Spleen (tissue), 11 donors: Measurements from ENCODE around the gene SCGB1C1. TPM values are rescaled to one million over a fixed set of nuclear protein-coding genes. Genes with fewer than 3 reads are reported as not detected.
A peak's percentile ranks its signal among the peaks of the same experiment; 100 is the strongest.
"Not testable (repeated sequence)": the region's sequence is repeated elsewhere in the genome, so short reads cannot be mapped to it uniquely, and the experiment has no call there.

ENCODE experiments used
- DNase-seq: peaks from one replicate; pipeline ENCODE4 v3.0.0-alpha.2; 2020
- H3K27ac ChIP-seq, 8 donors: fragments of 200-600 bp; sonication (generic) in 7 of 8; 1 replicate in 4 of 8; 2 replicates in 4 of 8; pipeline versions ENCODE4 v1.5.0 to v1.8.0; 2016 to 2021; ENCODE audit warnings: inconsistent platforms in 4 of 8, mild to moderate bottlenecking in 4 of 8, moderate library complexity in 1 of 8
- H3K27me3 ChIP-seq, 7 donors: fragments of 200-600 bp; sonication (generic) in 6 of 7; replicated peaks in 1 of 7; 1 replicate in 4 of 7; 2 replicates in 3 of 7; pipeline versions ENCODE4 v1.5.0 to v1.8.0; 2016 to 2021; ENCODE audit warnings: inconsistent platforms in 3 of 7, mild to moderate bottlenecking in 1 of 7
- H3K36me3 ChIP-seq, 6 donors: fragments of 200-600 bp; sonication (generic) in 5 of 6; 1 replicate in 4 of 6; 2 replicates in 2 of 6; pipeline versions ENCODE4 v1.5.0 to v1.8.0; 2016 to 2021; ENCODE audit warnings: inconsistent platforms in 2 of 6
- H3K4me1 ChIP-seq, 6 donors: fragments of 200-600 bp; sonication (generic) in 5 of 6; 1 replicate in 3 of 6; 2 replicates in 3 of 6; pipeline versions ENCODE4 v1.5.0 to v1.8.0; 2016 to 2021; ENCODE audit warnings: inconsistent platforms in 3 of 6
- H3K4me3 ChIP-seq, 8 donors: fragments of 200-600 bp; sonication (generic) in 7 of 8; 1 replicate in 4 of 8; 2 replicates in 4 of 8; pipeline versions ENCODE4 v1.5.0 to v1.8.0; 2016 to 2021; ENCODE audit warnings: inconsistent platforms in 4 of 8, mild to moderate bottlenecking in 4 of 8, moderate library complexity in 2 of 8
- H3K9me3 ChIP-seq, 8 donors: fragments of 200-600 bp; sonication (generic) in 7 of 8; 1 replicate in 4 of 8; 2 replicates in 4 of 8; pipeline versions ENCODE4 v1.5.0 to v1.8.0; 2016 to 2021; ENCODE audit warnings: inconsistent platforms in 4 of 8
- CTCF ChIP-seq, 11 experiments: fragments of 200-600 bp in 7 of 11; fragments of 450-650 bp in 4 of 11; sonication (generic) in 4 of 11; IDR thresholded peaks in 8 of 11; conservative IDR thresholded peaks in 3 of 11; 1 replicate in 7 of 11; 2 replicates in 4 of 11; pipeline versions ENCODE4 v1.4.0 to v1.8.0; 2016 to 2021; ENCODE audit warnings: antibody characterized with exemption in 11 of 11, inconsistent platforms in 4 of 11, mild to moderate bottlenecking in 1 of 11
- POLR2A ChIP-seq, 3 donors: fragments of 450-650 bp; IDR thresholded peaks; one replicate each; pipeline ENCODE4 v1.5.1; 2017; ENCODE audit warnings: antibody characterized with exemption in 3 of 3, mild to moderate bottlenecking in 1 of 3
- POLR2AphosphoS5 ChIP-seq, 3 donors: sonication (generic); formaldehyde crosslinking; IDR thresholded peaks; one replicate each; pipeline ENCODE4 v1.5.1; 2017; ENCODE audit warnings: antibody characterized with exemption in 3 of 3
- WGBS, 5 donors: extraction: QIAGEN DNeasy Blood & Tissue Kit in 3 of 5; methylation state at CpG; one replicate each; pipeline versions ENCODE4 v1.1.5 to v1.1.7; 2013 to 2018; 5-methylcytosine and 5-hydroxymethylcytosine counted together
- intact Hi-C: fragments of 100-400 bp; cut with DNase I; formaldehyde crosslinking; loops from one replicate; pipeline ENCODE4 v1.15.0; 2023; ENCODE audit warnings: low total_unique reads
- polyA plus RNA-seq, 3 donors: library from polyadenylated mRNA; stranded (reverse); fragments of 200-250 nt; gene quantifications; one replicate each; pipeline ENCODE4 v1.2.1, GENCODE V29; 2013
- total RNA-seq, 7 donors: library from RNA; depleted of rRNA in 3 of 7; stranded (reverse); fragments of >200 nt in 3 of 7; fragmentation: NEBNext Ultra II Directional in 4 of 7; extraction: Animal tissue kit (Norgen Biotek cat#: 25700) in 4 of 7; gene quantifications; one replicate each; pipeline versions ENCODE4 v1.1.0 to v1.2.1, GENCODE V29; 2016 to 2021
- donor health status: healthy with polysubstance abuse.
- donor health status: DM: no; HTN: no; CAD: no; lungs with moderate emphysema.
- donor health status: DM: no; HTN: no; CAD: no.
- donor health status: Bipolar disorder and iron deficiency.
- donor health status: healthy.
- donor health status: DM: no; HTN: no; CAD: no.
- donor health status: DM: yes; HTN: yes; CAD: no.

The SCGB1C1 gene
- total and polyA plus RNA-seq, 10 donors, result not detected

GRCh38 chr11:191490-192478 lies 1.1 kb upstream of the SCGB1C1 start:
- TF ChIP-seq CTCF (IDR thresholded peaks at IDR 0.05 in 8 of 11, conservative IDR thresholded peaks at IDR 0.05 in 3 of 11), result peak in 10 of 11 experiments; percentile 13 to 65 (median 31)
- H3K36me3 ChIP-seq, H3K27ac ChIP-seq, intact Hi-C loops, H3K27me3 ChIP-seq, H3K4me3 ChIP-seq, H3K4me1 ChIP-seq, H3K9me3 ChIP-seq: not testable (repeated sequence)
- 13 to 29% (median 22%) methylated on average over 4 to 7 of the region's 8 CpGs for WGBS, 5 donors
- DNase-seq, result peak; percentile 76

GRCh38 chr11:193481-193880 lies 603 bp downstream of the SCGB1C1 start:
- H3K27me3 ChIP-seq, intact Hi-C loops, H3K36me3 ChIP-seq, H3K9me3 ChIP-seq, H3K4me1 ChIP-seq, H3K4me3 ChIP-seq, H3K27ac ChIP-seq: not testable (repeated sequence)
- WGBS, 5 donors, result 72 to 83% (median 75%) methylated on average over 5 of the region's 5 CpGs
- peak; percentile 71 for DNase-seq

GRCh38 chr11:196786-197731 lies 4.2 kb downstream of the SCGB1C1 start:
- no peaks in the 10 kb centered on the region for H3K9me3 ChIP-seq
- TF ChIP-seq POLR2A (IDR thresholded peaks at IDR 0.05) (no peak), POLR2AphosphoS5 (IDR thresholded peaks at IDR 0.05) (peak in 1 of 3 donors; percentile 34)
- WGBS, 5 donors, result 82 to 90% (median 87%) methylated on average over 5 to 23 of the region's 23 CpGs
- intact Hi-C loops, result no loop called here
- peaks cover 0 to 22% (median 8%) of the 10 kb centered on the region in 6 donors for H3K36me3 ChIP-seq
- peaks cover 0 to 16% (median 9%) of the 10 kb centered on the region in 6 donors for H3K4me1 ChIP-seq
- no peaks in the 10 kb centered on the region for H3K27me3 ChIP-seq
- no peak for DNase-seq
- H3K27ac ChIP-seq, result no peak overlapping the region
- no peak overlapping the region for H3K4me3 ChIP-seq

GRCh38 chr11:197741-198235 lies 4.9 kb downstream of the SCGB1C1 start:
- peak; percentile 58 for DNase-seq
- Histone ChIP-seq H3K4me3 (no peak overlapping the region), H3K27me3 (no peaks in the 10 kb centered on the region), H3K4me1 (peaks cover 0 to 21% (median 16%) of the 10 kb centered on the region in 6 donors), H3K36me3 (peaks cover 0 to 29% (median 10%) of the 10 kb centered on the region in 6 donors), H3K27ac (no peak overlapping the region), H3K9me3 (no peaks in the 10 kb centered on the region)
- intact Hi-C loops, result no loop called here
- WGBS, 5 donors, result 84 to 94% (median 88%) methylated on average over 8 to 9 of the region's 9 CpGs
- TF ChIP-seq CTCF (IDR thresholded peaks at IDR 0.05 in 8 of 11, conservative IDR thresholded peaks at IDR 0.05 in 3 of 11) (no peak), POLR2A (IDR thresholded peaks at IDR 0.05) (no peak), POLR2AphosphoS5 (IDR thresholded peaks at IDR 0.05) (no peak)
